Measurements from ENCODE around the gene SSR2. TPM values are rescaled to one million over a fixed set of nuclear protein-coding genes. Genes with fewer than 3 reads are reported as not detected.

SSR2 gene
- total RNA-seq, 2 donors from 2014 or later: 193 TPM

GRCh38 chr1:156024801-156025200, 4.0 kb upstream of the SSR2 start:
- no peaks in the 10 kb centered on the region for H3K9me3 ChIP-seq (ENCODE audit: control insufficient read depth, low read length)
- Mint-ChIP-seq H3K4me3 (no peak overlapping the region), H3K27ac (no peak overlapping the region), H3K4me1 (peaks cover 10% of the 10 kb centered on the region), H3K9me3 (no peaks in the 10 kb centered on the region), H3K27me3 (ENCODE audit: insufficient read depth) (peaks cover 14% of the 10 kb centered on the region), H3K36me3 (ENCODE audit: low read depth) (peaks cover 5% of the 10 kb centered on the region)
- H3K27me3 ChIP-seq (ENCODE audit: control insufficient read depth, insufficient read depth, low read length, poor library complexity, severe bottlenecking): peaks cover 4% of the 10 kb centered on the region
- no peak for TF ChIP-seq CTCF (conservative IDR thresholded peaks at IDR 0.05)
- H3K9ac ChIP-seq (ENCODE audit: extremely low read depth, low read length, poor library complexity, severe bottlenecking): no peak overlapping the region
- H3K4me3 ChIP-seq (ENCODE audit: low read length): no peak overlapping the region
- no peak overlapping the region for H3K27ac ChIP-seq (ENCODE audit: low read depth, low read length)
- no peaks in the 10 kb centered on the region for H3K4me1 ChIP-seq (ENCODE audit: control insufficient read depth, insufficient read depth, low read length)
- 90 to 95% methylated on average over 5 of the region's 5 CpGs for WGBS, 2 experiments (ENCODE audit: insufficient coverage in 1 of 2, insufficient read length in 1 of 2)
- no peaks in the 10 kb centered on the region for H3K36me3 ChIP-seq (ENCODE audit: control insufficient read depth, insufficient read depth, low read length)
- no peak for DNase-seq

- no peaks in the 10 kb centered on the region for H3K4me1 ChIP-seq (ENCODE audit: control insufficient read depth, insufficient read depth, low read length)
- H3K9me3 ChIP-seq (ENCODE audit: control insufficient read depth, low read length): no peaks in the 10 kb centered on the region
- H3K27ac ChIP-seq (ENCODE audit: low read depth, low read length): no peak overlapping the region
- Mint-ChIP-seq H3K9me3 (no peaks in the 10 kb centered on the region), H3K36me3 (ENCODE audit: low read depth) (peaks cover 29% of the 10 kb centered on the region), H3K4me3 (no peak overlapping the region), H3K27me3 (ENCODE audit: insufficient read depth) (peaks cover 14% of the 10 kb centered on the region), H3K4me1 (peaks cover 12% of the 10 kb centered on the region), H3K27ac (no peak overlapping the region)
- H3K27me3 ChIP-seq (ENCODE audit: control insufficient read depth, insufficient read depth, low read length, poor library complexity, severe bottlenecking): peaks cover 4% of the 10 kb centered on the region
- WGBS, 2 experiments (ENCODE audit: insufficient coverage in 1 of 2, insufficient read length in 1 of 2): 88 to 98% methylated on average over 1 to 2 of the region's 2 CpGs
- no peak overlapping the region for H3K4me3 ChIP-seq (ENCODE audit: low read length)
- H3K9ac ChIP-seq (ENCODE audit: extremely low read depth, low read length, poor library complexity, severe bottlenecking): no peak overlapping the region
- no peak for DNase-seq
- H3K36me3 ChIP-seq (ENCODE audit: control insufficient read depth, insufficient read depth, low read length): peaks cover 16% of the 10 kb centered on the region
- TF ChIP-seq CTCF (conservative IDR thresholded peaks at IDR 0.05): no peak
These were observed 1.2 kb upstream of the SSR2 start for GRCh38 chr1:156021954-156022353.

GRCh38 chr1:156021093-156021428, 310 bp upstream of the SSR2 start:
- Mint-ChIP-seq H3K36me3 (ENCODE audit: low read depth) (peaks cover 36% of the 10 kb centered on the region), H3K27me3 (ENCODE audit: insufficient read depth) (peaks cover 14% of the 10 kb centered on the region), H3K4me1 (peaks cover 12% of the 10 kb centered on the region), H3K9me3 (no peaks in the 10 kb centered on the region), H3K27ac (no peak overlapping the region), H3K4me3 (peak overlapping the region; percentile 86)
- Histone ChIP-seq H3K9me3 (ENCODE audit: control insufficient read depth, low read length) (no peaks in the 10 kb centered on the region), H3K4me3 (ENCODE audit: low read length) (peak overlapping the region; percentile 95), H3K36me3 (ENCODE audit: control insufficient read depth, insufficient read depth, low read length) (peaks cover 25% of the 10 kb centered on the region), H3K9ac (ENCODE audit: extremely low read depth, low read length, poor library complexity, severe bottlenecking) (no peak overlapping the region), H3K27ac (ENCODE audit: low read depth, low read length) (no peak overlapping the region), H3K4me1 (ENCODE audit: control insufficient read depth, insufficient read depth, low read length) (no peaks in the 10 kb centered on the region), H3K27me3 (ENCODE audit: control insufficient read depth, insufficient read depth, low read length, poor library complexity, severe bottlenecking) (peaks cover 4% of the 10 kb centered on the region)
- 18 to 25% methylated on average over 4 of the region's 4 CpGs for WGBS, 2 experiments (ENCODE audit: insufficient coverage in 1 of 2, insufficient read length in 1 of 2)
- no peak for TF ChIP-seq CTCF (conservative IDR thresholded peaks at IDR 0.05)
- DNase-seq: no peak

Measured in endodermal cell (in vitro differentiated cells).